Muscle of arm (tissue), 12 donors: ENCODE measurements around the gene KCNJ12. TPM values are rescaled to one million over a fixed set of nuclear protein-coding genes. Genes with fewer than 3 reads are reported as not detected.
"Not testable (repeated sequence)": the region's sequence is repeated elsewhere in the genome, so short reads cannot be mapped to it uniquely, and the experiment has no call there.

ENCODE experiments used
- DNase-seq: peaks from one replicate; pipeline ENCODE4 v3.0.0-alpha.2; 2013
- polyA plus RNA-seq, 12 donors: library from polyadenylated mRNA; unstranded; fragments of 120-200 nt; gene quantifications; one replicate each; pipeline ENCODE4 v1.2.1, GENCODE V29; 2013; ENCODE audit not compliant: insufficient read length in 12 of 12

Gene KCNJ12
- polyA plus RNA-seq, 12 donors: 2.6 to 20.1 (median 8.9) TPM; not detected in 1

DNA sequence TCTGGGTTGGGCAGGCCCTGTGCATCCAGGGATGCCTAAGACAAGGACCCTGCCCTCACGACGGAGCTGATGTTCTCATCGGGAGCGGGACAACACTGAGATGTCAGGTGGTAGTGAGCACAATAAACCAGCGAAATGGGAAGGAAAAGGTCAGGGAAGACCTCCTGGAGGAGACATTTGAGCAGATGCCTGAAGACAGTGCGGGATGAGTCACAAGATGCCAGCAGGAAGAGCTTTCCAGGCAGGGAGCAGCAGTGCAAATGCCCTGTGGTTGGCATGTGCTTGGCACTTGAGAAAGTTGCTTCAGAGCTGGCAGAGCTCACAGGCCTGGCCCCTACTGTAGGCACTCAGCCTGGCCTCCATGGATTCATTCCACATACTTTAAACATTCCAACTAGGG, 28.5 kb upstream of the KCNJ12 start:
- DNase-seq: not testable (repeated sequence)

DNA sequence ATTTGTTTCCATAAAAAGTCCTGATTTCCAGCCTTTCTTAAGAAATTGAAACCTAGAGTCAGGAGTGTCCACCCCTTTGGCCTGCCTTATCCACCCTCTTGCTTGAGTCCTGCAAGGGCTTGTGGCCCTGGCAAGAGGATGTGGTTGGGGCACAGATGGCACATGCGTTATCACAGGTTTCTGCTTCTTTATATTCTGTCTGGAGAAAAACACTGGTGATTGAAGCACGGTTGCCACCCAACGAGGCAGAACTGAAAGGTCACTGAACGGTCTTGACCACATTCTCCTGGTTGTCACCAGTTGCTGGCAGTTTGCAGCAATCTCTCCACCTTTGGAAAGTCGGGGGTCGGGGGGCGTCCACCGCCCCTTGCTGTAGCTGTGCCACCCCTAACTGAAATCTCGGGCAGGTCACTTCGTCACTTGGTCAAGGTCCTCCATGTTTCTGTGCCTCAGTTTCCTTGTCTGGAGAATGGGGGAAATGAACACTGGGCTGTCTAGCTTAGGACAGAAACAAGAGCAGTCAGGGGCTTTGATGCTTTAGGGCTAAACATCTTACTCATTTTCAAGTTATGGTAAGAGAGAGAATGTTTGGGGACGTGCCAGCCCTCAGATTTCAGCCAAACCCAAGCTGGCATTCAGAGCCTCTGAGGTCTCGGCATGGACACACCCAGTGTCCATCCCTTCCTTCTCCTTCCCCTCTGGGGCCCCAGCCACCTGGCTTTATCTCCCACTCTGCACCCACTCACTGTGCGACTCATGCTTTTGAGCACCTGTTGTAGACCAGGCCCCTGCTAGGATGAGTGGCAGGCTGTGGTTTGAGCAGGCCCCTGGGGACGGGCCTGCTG, 27.9 kb upstream of the KCNJ12 start:
- DNase-seq: not testable (repeated sequence)

DNA sequence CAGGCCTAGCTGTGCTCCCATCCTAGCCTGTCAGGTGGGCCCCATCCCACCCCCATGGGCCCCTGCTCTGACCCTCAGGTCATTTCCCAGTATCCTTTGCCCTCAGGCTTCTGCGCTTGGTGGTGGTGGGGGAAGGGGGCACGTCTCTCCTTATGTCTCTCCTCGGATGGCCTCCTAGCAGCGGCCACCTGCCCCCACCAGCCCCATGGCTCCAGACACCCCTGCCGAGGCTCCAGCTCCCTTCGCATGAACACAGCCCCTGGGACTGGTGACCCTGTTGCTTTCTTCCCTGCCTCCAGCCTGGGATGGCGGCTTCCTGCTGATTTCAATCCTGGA, 27.3 kb upstream of the KCNJ12 start:
- not testable (repeated sequence) for DNase-seq

DNA sequence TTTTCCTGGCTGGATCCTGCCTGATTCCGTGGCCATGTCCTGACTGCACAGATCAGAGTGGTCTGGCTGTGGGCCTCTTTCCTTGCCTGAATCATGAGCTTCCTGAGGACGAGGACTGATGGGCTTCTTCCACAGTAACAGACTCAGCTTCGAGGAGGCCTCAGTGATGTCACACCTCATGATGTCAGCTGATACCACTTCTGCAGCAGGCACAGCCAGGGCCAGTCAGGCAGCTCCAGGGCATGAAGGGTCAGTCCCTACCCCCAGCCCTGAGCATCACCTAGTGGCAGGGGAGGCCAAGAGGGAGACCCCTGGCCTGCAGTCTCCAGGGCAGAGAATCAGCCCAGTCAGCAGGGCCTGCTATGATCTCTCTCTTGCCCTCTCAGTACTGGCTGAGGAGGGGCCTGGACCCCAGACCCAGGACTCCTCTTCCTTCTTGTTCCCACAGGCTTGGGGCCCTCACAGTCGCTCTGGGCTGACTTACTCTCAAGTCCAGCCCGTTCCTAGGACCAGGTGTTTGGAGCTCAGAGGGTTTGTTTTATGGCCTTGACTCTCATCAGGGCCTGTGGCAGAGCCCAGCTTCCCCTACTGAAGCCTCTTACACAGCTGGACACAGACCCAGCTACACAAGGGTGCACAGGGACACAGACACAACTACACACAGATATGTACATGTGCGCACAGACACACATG, 26.7 kb upstream of the KCNJ12 start:
- not testable (repeated sequence) for DNase-seq

DNA sequence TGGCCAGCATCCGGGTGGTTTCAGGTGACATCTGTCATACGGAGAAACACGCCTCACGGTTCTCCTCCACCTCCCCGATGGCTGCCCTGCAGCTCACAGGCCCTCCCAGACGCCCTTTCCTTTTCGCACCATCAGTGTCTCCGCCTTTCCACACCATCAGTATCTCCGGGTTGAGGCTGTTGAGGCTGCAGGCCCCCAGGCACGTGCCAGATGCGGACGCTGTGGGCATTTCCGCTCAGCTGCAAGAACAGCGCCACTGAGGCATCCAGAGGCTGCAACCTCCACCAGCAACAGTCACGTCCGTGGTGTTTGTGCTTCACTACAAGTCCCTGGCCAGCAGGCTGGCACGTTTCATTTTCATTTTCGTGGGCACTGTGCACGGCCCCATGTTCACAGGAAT, 25.7 kb upstream of the KCNJ12 start:
- DNase-seq: not testable (repeated sequence)

DNA sequence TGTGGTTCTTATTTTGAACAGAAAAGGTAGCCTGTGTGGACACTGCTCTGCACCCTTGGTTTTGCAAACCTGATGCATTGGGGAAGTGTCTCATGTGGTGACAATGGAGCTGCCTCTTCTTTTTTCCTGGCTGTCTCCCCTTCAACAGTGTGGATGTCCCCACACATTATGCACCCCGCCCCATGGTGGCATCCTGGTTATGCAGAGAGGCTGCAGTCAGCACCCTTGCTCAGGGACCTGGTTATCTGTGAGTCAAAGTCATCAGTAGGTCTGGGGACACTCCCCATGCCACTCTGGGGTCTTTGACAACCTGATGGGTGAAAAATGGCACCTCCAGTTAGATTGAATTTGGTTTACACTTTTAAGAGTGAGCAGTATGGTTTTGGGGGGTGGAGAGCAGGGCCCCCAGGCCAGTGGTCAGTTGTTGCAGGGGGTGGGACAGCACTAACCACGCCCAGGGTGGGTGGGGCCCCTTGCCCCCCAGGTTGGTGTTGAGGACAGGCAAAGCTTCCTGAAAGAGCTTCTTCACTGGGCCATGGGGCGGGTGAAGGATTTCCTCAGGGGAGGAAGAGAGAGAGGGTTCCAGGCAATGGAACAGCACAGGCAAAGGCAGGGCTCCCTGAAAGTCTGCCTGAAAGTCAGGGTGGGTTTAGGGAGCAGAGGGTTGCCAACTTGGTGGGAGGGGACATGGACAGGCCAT, 24.6 kb upstream of the KCNJ12 start:
- DNase-seq: no peak

DNA sequence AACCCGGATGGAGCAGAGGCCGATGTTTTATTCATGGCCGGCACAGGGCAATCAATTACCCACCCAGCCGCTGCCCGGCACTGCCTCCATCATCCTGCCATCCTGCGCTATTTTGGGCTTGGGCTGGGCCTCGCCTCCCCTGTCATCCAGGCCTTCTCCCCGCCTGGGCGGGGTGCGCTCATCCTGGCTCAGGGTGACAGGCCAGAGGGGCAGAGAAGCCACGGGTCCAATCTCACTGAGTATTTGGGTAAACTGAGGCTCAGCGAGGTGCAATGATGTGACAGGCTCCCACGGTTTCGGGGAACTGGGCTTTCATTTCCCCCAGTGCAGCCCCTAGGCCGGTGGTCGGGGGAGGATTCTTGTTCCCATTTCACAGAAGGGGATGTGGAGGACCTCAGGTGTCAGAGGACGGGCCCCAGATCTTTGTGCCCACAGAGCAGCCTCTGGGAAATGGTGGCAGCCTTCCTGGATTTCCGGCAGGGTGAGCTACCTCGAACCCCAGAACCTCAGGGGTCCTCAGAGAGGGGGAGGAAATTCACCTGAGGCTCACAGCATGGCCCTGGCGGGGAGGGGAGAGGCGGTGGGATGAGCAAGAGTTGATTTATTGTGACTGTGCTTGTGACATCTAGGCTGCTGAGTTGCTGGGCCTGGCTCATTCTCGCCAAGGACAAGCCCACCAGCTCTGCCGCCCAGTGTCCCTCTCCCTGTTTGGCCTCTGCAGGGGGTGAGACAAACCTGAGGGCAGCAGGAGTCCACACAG, 23.8 kb upstream of the KCNJ12 start:
- no peak for DNase-seq

DNA sequence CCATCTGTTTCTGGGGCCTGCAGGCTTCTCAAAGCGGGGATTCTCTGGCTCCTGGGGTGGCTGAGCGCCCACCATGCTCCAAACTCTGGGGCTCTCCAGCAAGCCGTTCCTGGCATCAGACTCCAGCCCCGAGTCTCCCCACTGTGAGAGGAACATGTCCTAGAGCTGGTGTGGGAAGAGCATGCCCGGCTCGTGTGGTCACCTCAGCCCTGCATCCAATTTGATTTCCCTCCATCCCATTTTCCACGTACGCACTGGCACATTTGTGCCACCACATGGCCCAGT, 23.2 kb upstream of the KCNJ12 start:
- no peak for DNase-seq

DNA sequence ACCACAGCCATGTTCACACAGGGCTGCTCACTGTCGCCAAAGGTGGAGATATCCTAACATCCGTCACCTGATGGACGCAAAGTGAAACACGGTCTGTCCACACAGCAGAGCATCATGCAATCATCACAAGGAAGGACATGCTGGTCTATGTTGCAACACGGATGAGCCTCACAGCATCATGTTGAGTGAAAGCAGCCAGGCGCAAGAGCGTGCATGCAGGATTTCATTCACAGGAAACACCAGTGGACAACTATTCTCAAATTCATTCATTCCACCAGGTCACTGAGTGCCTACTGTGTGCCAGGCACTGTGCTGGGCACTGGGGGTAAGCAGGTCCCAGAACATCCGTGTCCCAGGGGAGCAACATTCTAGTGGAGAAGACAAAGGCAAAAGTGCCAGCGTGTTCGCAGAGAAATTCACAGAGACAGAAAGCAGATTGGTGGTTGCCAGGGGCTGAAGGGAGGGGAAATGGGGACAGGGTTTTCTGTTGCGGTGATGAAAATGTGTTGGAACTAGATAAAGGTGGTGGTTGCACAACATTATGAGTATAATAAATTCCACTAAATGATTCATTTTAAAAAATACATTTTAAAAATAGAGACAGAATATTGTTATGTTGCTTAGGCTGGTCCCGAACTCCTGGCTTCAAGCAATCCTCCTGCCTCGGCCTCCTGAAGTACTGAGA, 22.7 kb upstream of the KCNJ12 start:
- no peak for DNase-seq

DNA sequence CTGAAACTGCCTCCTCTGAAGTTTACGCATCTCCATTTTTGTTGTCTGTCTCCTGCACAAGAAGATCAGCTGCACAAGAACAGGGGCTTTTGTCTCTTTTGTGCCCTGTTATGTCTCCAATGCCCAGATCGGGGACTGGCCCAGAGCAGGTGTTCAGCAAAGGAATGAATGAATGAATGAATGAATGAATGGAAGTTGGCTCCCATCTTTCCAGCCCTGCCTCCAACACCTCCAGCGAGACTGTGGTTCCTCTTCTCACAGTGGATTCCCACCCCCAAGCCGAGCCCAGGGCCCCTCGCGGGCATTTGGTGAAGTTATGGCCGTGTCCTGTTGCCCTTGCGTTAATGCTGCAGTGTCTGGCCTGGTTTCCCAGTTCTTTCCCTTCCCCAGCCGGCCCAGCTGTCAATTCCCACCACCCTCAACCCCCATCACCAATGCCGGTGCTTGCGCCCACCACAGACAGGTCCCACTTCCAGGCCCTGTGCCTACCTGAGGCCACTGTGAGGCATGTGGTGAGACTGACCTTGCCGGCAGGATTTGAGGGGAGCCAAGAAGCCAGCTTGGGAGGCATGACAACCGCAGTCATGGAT, 21.3 kb upstream of the KCNJ12 start:
- DNase-seq: no peak

DNA sequence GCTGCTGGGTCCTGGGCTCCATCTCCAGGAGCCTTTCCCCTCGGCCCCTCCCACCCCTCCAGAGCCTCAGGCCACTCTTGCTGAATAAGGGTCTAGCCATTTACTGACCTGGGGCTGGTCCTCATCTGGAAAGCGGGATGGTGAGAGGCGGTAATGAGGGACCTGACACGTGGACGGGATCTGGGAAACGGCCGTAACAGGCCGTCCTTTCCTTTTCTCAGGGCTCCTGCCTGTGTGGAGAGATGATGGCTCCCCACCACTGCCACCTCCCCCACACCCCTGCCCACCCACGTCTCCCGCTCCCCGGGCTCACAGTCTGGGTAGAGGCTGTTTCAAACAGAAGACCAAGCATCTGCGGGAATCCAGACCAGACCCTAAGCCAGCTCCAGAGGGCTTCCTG, 20.6 kb upstream of the KCNJ12 start:
- no peak for DNase-seq

DNA sequence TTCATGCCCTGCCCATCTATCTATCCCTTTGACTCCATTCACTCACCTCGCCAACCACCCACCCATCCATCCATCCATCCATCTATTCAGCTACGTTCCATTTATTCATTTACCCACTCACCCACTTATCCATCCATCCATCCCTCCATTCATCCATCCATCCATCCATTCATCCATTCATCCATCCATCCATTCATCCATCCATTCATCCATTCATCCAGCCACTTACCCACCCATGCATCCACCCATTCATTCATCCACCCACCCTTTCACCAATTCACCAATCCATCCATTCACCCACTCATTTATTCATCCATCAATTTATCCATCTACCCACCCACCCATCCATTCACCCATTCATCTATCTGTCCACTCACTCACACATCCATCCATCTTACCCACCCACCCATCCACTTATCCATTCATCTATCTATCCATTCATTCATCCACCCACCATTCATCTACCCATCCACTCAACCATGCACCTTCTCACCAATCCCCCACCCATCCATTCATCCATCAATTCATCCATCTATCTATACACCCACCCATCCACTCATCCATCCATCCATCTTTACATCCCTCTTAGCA, 19.5 kb upstream of the KCNJ12 start:
- no peak for DNase-seq

DNA sequence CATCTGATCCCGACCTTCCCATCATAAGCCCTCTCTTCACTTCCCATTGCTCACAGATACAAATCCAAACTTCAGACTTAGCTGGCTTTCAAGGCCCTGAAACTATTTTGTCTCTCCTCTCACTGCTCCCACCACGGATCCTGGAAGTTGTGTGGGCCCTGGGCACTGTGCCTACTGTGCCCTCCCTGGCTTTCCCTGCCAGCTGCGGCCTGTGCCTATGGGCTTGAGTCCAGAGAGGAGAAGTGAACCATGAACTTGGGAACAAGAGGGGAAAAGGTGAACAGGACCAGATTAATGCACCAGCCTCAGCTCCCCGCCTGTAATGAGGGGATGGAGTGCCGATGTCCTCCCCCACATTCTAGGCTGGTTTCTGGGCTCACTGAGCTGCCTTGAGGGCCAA, 18.9 kb upstream of the KCNJ12 start:
- no peak for DNase-seq

DNA sequence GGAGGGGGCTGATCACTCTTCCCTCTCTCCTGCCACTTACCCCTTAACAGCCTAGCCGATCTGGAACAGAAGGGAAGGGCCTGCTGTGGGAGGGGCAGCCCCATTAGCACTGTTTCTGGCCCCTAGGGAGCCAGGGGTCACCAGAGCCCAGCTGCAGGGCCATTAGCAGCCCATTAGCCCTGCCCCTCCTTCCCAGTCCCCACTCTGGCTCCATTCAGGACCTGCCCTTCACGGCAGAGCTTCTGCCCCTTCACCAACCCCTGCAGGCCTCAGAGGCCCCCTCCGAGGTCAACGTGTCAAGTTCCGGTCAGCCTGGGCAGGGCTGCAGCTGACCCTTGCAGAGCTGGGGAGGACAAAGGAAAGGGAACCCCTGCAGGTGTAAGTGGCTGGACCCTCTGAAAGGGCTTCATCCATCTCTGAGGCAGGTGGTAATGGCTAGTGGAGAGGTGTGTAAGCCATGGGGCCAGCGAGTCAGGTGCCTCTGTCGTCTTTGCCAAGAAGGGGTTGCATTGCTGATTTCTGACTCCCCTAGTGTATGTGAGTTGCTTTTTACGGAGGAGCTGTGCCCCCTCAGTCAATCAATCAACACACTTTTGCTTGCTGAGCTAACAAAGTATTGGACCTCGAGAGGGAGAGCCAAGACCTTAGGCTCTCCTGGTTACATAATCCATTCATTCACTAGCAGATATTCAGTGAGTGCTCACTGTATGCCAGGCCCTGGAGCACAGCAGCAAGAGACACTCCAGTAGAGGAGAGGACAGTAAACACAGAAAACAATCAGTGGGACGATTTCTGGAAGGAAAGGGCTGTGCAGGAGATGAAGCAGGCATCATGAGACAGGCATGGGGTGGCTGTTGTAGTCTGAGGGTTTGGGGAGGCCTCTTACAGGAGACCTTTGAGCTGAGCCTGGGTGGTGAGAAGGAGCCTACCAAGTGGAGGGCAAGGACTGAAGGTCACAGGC, 18.2 kb upstream of the KCNJ12 start:
- no peak for DNase-seq

DNA sequence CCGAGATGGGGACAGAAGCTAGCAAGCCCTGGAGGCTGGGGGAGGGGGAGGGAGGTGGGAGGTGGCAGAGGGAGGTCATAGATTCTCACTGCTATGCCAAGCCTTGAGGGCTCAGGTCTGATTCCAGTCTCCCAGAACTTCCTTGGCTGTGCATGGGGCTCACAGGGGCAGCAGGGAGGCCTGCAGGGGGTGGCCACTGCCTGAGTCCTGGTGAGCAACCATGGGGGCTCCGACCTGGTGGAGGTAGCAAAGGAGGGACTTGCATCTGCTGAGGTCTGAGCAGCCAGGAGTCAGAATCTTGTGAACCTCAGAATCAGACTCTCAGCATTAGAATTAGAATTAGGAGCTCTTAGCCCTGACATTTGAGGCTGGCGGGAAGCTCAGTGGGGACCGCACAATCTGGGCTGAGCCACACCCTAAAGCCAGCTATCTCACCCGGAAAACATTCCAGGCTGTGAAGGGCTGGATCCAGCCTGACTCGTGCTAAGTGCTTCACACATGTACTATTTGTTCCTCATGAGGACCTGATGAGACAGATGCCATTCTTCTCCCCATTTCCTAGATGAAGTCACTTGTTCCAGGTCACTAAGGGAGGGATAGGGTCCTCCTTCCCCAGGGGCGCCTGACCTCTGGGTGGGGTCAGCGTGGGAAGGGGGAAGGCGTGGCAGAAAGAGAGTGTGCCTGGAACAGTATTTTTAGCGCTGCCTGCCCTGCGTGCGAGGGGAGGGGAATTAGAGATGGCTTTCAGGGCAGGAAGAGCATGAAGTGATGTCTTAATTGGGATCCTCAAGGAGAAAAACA, 17.3 kb upstream of the KCNJ12 start:
- no peak for DNase-seq

DNA sequence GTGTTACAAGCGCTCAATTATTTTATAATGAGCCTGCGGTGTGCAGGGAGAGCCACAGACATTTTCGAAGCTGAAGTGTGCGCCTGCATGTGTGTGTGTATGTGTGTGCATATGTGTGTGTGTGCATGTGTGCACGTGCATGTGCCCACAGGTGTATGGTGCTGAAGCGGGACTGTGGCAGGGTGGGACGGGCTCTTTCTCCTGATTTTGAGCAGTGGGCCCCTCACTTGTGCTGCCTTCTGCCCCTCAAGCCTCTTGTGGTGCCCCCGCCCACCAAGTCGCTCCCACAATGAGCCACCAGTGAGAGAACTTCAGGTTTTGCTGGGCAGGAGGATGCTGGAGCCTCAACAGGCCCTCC, 16.7 kb upstream of the KCNJ12 start:
- DNase-seq: no peak

DNA sequence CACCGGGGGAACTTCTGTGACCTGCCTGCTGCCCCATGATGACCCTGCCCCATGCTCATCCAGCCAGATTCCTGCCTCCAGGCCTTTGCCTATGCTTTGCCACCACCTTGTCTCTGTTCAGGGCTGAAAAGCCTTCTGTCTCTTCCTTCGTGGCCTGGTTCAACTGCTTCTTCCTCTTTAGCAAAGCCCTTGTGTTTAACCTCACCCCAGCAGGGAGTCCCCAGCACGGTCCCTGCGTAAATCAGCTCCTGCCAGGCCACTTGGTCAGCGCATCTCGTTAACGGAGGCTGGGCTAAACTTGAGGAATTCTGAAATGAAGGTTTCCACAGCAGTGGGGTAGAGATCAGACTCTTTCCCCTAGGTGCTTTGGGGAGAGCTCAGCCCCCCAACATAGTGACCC, 16.1 kb upstream of the KCNJ12 start:
- DNase-seq: no peak

DNA sequence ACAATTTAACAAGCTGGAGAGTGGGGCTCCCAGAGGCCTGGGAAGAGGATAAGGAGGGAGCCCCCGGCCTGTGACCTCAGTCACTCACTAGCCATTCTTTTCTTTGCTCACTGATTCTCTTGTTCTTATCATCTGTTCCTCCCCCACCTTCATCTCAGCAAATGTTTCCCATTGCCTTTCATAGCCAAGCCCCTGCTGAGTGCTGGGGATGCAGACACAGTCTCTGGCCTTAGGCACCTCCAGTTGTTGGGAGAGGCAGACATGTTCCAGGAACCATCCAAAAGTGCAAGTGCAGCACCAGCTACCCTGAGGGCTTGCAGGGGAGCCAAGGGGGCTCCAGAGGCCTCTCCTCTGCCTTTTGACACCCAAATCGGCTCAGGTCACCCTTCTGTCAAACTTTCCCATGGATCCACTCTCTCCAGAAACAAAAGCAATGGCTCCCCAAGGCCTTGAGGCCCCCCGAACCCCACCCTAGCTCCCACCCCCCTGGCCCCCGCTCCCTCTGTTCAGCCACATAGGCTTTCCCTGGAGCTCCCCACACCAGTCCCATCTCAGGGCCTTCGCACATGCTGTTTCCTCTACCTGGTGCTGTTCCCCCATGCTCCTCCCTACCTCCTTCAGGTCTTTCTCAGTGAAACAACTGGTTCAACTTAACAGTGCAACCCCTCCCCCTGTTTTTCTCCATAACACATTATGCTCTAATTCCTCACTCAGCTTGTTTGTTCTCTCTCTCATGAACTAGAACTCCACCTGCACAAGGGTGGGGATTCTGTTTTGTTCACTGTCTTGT, 14.9 kb upstream of the KCNJ12 start:
- no peak for DNase-seq
